ENCODE results near the gene STX8.

Gene STX8

GRCh38 chr17:9208381-9209105 lies 367.1 kb downstream of the STX8 start:
- no peak for TF ChIP-seq CTCF (conservative IDR thresholded peaks at IDR 0.05; ENCODE audit: low read depth, low read length)
- DNase-seq (ENCODE audit: low read depth): no peak
- no peak overlapping the region for H3K4me3 ChIP-seq (ENCODE audit: low read depth, low read length)

- DNase-seq (ENCODE audit: low read depth): no peak
- peak; percentile 8 for TF ChIP-seq CTCF (conservative IDR thresholded peaks at IDR 0.05; ENCODE audit: low read depth, low read length)
- H3K4me3 ChIP-seq (ENCODE audit: low read depth, low read length): no peak overlapping the region
Observed at GRCh38 chr17:9206741-9207332, 368.8 kb downstream of the STX8 start.

- DNase-seq (ENCODE audit: low read depth): no peak
- no peak overlapping the region for H3K4me3 ChIP-seq (ENCODE audit: low read depth, low read length)
- no peak for TF ChIP-seq CTCF (conservative IDR thresholded peaks at IDR 0.05; ENCODE audit: low read depth, low read length)
Observed at GRCh38 chr17:9206410-9206703, 369.3 kb downstream of the STX8 start.

- no peak for TF ChIP-seq CTCF (conservative IDR thresholded peaks at IDR 0.05; ENCODE audit: low read depth, low read length)
- DNase-seq (ENCODE audit: low read depth): no peak
- no peak overlapping the region for H3K4me3 ChIP-seq (ENCODE audit: low read depth, low read length)
Observed at GRCh38 chr17:9205520-9206409, 369.9 kb downstream of the STX8 start.

GRCh38 chr17:9204637-9205329 lies 370.8 kb downstream of the STX8 start:
- H3K4me3 ChIP-seq (ENCODE audit: low read depth, low read length): no peak overlapping the region
- no peak for TF ChIP-seq CTCF (conservative IDR thresholded peaks at IDR 0.05; ENCODE audit: low read depth, low read length)
- DNase-seq (ENCODE audit: low read depth): no peak

GRCh38 chr17:9203771-9204425 lies 371.7 kb downstream of the STX8 start:
- DNase-seq (ENCODE audit: low read depth): no peak
- no peak overlapping the region for H3K4me3 ChIP-seq (ENCODE audit: low read depth, low read length)
- no peak for TF ChIP-seq CTCF (conservative IDR thresholded peaks at IDR 0.05; ENCODE audit: low read depth, low read length)

All from choroid plexus epithelial cell (primary cell).